Aorta (tissue), 4 donors: ENCODE data around the gene PLGLB1. TPM values are rescaled to one million over a fixed set of nuclear protein-coding genes. Genes with fewer than 3 reads are reported as not detected.

Experiments
- polyA plus RNA-seq, 2 donors: library from polyadenylated mRNA; stranded (reverse); fragments of 200-250 nt; gene quantifications; one replicate each; pipeline ENCODE4 v1.2.3, GENCODE V29; 2013
- total RNA-seq, 2 donors: library from RNA; stranded (reverse); fragmentation: NEBNext Ultra II Directional; extraction: Animal tissue kit (Norgen Biotek cat#: 25700); gene quantifications; one replicate each; pipeline ENCODE4 v1.2.1, GENCODE V29; 2021
- donor health status: healthy with polysubstance abuse.
- donor health status: Bipolar disorder and iron deficiency.
- donor health status: DM: no; HTN: no; CAD: no.
- donor health status: DM: yes; HTN: yes; CAD: no.

Gene PLGLB1
- total and polyA plus RNA-seq, 4 donors, result 2.0 to 9.0 (median 5.2) TPM

Other genes starting within 250 kb of the PLGLB1 start
- 1 to 10 TPM; 2.9 to 3.9 TPM for gene CD8A, start 230.9 kb downstream of the PLGLB1 start, total RNA-seq
- gene CD8A, start 230.9 kb downstream of the PLGLB1 start, polyA plus RNA-seq, result 1 to 10 TPM; 1.5 to 3.4 TPM
- 1 to 10 TPM; 1.2 to 1.9 TPM for gene CD8B, start 160.0 kb downstream of the PLGLB1 start, total RNA-seq
- 1 to 10 TPM in 1 of 2 donors, not detected in 1; 3.0 TPM for gene CD8B, start 160.0 kb downstream of the PLGLB1 start, polyA plus RNA-seq
- gene RGPD1, start 79.7 kb downstream of the PLGLB1 start, total RNA-seq, result 1 to 10 TPM in 1 of 2 donors, under 1 TPM in 1; 0.75 to 3.1 TPM
- 1 to 10 TPM in 1 of 2 donors, not detected in 1; 3.6 TPM for gene RGPD1, start 79.7 kb downstream of the PLGLB1 start, polyA plus RNA-seq